Adrenal gland (tissue), 5 donors: ENCODE results near the gene NUP98.

Source experiments
- POLR2A ChIP-seq, 2 donors: fragments of 450-650 bp; IDR thresholded peaks; one replicate each; pipeline ENCODE4 v1.6.1; 2017; ENCODE audit warnings: antibody characterized with exemption in 2 of 2, mild to moderate bottlenecking in 2 of 2, moderate library complexity in 1 of 2
- TF ChIP-seq, protein P1 (sequence below), 6 experiments: fragments of 450-650 bp in 4 of 6; fragments of 200-600 bp in 2 of 6; sonication (generic) in 1 of 6; IDR thresholded peaks; 1 replicate in 5 of 6; 2 replicates in 1 of 6; pipeline versions ENCODE4 v1.5.1 to v1.8.0; 2016 to 2021; ENCODE audit warnings: antibody characterized with exemption in 6 of 6, mild to moderate bottlenecking in 2 of 6, moderate library complexity in 1 of 6
- donor health status: DM: no; HTN: no; CAD: no.

DNA sequence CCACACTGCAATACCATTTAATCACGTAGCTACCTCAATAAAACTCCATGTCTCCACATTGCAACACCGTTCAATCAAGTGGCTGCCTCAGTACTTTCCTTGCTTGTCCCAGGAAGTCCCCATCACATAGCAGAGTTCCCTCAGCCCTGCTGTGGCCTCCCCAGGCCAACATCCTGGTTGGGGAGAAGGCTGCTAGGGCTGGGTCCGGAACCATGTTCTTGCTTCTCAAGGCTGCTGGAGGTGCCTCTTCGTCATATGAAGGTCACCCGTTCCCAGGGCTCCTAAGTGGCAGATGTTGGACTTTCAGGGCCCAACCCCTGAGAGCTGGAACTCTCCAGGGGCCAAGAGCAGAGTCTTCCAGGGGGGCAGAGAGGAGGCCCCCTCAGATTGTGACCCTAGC lies 158.8 kb downstream of the NUP98 start:
- TF ChIP-seq, protein P1, sequence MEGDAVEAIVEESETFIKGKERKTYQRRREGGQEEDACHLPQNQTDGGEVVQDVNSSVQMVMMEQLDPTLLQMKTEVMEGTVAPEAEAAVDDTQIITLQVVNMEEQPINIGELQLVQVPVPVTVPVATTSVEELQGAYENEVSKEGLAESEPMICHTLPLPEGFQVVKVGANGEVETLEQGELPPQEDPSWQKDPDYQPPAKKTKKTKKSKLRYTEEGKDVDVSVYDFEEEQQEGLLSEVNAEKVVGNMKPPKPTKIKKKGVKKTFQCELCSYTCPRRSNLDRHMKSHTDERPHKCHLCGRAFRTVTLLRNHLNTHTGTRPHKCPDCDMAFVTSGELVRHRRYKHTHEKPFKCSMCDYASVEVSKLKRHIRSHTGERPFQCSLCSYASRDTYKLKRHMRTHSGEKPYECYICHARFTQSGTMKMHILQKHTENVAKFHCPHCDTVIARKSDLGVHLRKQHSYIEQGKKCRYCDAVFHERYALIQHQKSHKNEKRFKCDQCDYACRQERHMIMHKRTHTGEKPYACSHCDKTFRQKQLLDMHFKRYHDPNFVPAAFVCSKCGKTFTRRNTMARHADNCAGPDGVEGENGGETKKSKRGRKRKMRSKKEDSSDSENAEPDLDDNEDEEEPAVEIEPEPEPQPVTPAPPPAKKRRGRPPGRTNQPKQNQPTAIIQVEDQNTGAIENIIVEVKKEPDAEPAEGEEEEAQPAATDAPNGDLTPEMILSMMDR (IDR thresholded peaks at IDR 0.05), result no peak
- no peak for TF ChIP-seq POLR2A (IDR thresholded peaks at IDR 0.05)
